Activated CD4-positive, alpha-beta T cell treated with anti-CD3 and anti-CD28 coated beads for 24 hours (primary cell): ENCODE results near the gene PAQR7.

Experiments
- DNase-seq, 2 donors: peaks; one replicate each; pipeline ENCODE4 v3.0.0-alpha.2; 2020; ENCODE audit warnings: low read depth in 2 of 2

PAQR7 gene, protein sequence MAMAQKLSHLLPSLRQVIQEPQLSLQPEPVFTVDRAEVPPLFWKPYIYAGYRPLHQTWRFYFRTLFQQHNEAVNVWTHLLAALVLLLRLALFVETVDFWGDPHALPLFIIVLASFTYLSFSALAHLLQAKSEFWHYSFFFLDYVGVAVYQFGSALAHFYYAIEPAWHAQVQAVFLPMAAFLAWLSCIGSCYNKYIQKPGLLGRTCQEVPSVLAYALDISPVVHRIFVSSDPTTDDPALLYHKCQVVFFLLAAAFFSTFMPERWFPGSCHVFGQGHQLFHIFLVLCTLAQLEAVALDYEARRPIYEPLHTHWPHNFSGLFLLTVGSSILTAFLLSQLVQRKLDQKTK

DNA sequence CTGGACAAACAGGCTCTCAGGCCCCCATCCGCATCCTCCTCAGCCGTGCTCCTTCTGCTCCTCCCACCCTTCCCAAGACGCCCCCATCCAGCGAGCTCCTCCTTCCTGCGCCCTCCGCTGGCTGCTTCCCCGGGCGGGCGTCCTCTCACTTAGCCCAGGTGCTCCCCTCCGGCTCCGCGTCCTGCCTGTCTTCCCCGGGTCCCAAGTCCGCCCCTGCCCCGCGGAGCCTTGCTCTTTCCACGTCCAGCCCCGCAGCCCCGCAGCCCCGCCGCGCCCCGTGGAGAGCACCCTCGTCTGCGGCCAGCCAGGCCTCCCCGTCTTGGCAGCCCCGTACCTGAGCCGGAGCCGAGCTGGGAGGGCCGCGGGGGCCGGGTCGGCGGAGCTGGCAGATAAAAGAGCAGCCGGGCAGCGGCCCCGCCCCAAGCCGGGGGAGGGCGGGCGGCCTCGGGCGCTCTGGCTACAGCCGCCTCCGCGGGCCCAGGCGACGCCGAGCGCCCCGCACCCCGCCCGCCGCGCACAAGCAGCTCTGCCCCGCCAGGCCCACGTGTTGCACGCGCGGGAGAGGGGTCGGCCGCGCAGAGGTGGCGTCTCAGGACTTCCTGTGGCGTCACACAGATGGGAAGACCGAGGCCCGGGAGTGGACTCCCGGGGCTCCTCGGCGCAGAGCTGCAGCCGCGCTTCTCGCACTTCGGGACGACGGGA, at the start of gene PAQR7:
PAQR7 (minus strand) TSS at position 555 of the 702 bp plus-strand sequence. CDS start 11,869 bp downstream, outside the sequence.
- DNase-seq, result peak; percentile 27 to 50

DNA sequence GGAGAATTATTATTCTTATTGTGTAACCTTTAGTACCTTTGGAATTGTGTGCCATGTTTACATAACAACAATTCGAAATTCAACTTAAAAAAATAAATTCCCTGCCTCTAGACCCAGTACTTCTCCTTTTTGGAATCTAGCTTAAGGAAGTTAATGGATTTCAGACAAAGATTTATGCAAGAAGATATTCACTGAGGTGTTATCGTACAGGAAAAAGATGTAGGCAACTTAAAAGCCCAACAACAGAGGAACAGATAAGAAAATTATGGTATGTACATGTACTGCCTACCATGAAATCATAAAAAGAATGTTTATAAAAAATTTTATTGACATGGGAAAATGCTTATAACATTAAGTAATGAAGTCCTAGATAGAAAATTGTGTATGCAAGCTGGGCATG, 48.9 kb upstream of the PAQR7 start:
- DNase-seq, result no peak

DNA sequence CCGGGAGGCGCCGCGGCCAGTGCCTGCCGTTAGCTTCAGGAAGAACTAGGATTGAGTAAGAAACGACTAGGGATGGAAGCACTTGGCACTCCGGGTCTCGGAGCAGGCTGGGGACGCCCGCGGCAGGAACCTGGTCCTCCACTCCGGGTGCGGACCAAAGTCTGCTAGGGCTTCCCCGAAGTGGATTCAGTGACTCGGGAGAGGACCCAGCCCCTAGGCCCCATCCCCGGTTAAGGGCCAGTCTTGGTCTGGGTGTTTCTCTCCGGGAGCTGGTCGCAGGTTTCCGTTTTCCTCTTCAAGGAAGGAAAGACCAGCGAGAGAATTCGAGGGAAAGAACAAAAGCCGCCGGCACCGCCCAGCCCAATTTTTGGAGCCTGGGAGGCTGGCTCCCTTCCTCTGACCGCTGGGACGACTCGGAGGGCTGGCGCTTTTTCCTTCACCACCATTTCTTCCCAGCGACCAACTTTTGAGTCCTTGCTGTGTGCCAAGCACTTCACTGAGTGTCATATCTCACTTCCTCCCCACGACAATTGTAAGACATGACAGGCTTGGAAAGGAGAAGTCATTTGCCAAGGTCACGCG, 47.6 kb upstream of the PAQR7 start:
- DNase-seq, result peak in 1 of 2 donors; percentile 12

DNA sequence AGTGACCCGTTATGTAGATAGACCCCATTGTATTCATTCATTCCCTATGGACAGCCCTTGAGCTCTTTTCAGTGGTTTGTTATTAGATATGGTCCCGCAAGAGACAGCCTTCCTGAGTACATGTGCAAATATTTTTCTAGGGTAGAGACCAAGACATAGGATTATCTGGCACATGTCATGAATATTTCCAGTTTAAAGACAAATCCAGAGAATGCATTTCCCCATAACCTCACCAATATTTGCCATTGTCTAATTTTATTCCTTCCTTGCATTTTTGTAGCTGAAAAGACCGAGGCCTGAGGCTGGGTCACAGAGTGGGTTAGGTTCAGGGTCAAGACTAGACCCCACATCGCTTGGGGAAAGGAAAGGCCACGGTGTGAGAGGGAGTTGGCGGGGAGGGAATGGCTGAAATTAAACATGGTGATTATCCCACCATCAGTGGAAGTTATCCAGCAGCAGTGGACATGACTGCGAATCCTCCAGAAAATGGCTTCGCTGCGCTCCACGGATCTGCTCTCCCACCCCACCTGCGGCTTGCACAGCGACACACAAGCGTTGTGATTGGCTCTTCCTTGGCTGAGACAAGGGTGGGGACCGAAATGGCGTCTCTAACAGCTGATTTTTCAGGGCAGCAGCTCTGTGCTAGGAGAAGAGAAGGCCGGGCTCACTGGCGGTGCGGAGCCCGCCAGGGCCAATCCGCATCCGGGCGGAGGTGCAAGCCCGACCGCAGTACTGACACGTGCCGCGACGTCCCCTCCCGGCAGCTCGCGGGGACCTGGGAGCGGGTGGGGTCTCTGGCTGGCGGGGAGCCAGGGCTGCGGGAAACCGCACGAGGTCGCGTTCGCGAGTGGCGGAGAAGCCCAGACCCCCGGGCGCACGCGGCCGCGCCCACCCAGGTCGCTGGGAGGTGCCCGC, 46.8 kb upstream of the PAQR7 start:
- DNase-seq, result peak; percentile 5 to 30

DNA sequence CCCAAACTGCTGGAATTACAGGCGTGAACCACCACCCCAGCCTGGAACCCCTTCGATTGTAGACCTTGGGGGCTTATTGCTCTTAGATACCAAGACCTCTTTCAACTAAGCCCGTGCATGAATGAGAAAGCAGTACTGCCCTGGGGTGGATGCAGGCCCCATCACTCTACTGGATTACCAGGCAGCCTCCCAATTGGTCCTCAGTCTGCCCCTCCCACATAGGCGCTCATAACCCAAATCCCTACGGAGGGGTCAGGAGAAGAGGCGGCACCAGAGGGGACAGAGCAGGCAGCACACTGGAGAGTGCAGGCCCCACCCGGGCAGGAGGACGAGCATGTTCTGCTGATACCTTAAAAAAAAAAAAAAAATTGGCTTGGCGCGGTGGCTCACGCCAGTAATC, 43.1 kb upstream of the PAQR7 start:
- no peak for DNase-seq

DNA sequence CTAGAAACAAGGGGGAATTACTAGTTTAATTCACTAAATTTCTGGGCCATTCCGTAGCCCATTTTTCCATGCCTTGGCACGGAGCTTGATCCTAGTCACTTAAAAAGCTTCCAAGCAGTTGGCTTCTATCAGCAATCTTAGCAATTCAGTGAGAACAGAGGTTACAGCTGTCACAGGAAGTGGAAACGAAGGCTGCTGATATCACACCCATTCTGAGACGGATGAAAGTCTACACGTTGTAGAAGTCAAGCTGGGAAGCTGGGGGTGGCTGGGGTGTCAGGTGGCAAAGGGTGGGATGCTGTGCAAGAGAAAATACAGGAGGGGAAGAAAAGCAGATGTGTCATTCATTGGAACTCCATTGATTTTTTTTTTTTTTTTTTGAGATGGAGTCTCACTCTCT, 42.5 kb upstream of the PAQR7 start:
- no peak for DNase-seq

DNA sequence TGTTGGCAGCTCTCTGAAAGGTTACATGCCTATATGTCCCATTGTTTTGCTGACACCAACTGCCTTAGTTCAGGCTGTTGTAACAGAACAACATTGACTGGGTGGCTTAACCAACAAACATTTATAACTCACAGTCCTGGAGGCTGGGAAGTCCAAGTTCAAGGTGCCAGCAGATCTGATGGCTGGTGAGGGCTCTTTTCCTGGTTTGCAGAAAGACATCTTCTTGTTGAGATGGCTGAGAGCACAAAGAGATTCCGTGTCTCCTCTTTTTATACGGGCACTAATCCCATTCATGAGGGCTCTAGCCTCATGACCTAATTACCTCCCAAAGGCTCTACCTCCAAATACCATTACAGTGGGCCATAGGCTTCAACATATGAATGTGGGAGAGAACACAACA, 41.0 kb upstream of the PAQR7 start:
- DNase-seq, result no peak

DNA sequence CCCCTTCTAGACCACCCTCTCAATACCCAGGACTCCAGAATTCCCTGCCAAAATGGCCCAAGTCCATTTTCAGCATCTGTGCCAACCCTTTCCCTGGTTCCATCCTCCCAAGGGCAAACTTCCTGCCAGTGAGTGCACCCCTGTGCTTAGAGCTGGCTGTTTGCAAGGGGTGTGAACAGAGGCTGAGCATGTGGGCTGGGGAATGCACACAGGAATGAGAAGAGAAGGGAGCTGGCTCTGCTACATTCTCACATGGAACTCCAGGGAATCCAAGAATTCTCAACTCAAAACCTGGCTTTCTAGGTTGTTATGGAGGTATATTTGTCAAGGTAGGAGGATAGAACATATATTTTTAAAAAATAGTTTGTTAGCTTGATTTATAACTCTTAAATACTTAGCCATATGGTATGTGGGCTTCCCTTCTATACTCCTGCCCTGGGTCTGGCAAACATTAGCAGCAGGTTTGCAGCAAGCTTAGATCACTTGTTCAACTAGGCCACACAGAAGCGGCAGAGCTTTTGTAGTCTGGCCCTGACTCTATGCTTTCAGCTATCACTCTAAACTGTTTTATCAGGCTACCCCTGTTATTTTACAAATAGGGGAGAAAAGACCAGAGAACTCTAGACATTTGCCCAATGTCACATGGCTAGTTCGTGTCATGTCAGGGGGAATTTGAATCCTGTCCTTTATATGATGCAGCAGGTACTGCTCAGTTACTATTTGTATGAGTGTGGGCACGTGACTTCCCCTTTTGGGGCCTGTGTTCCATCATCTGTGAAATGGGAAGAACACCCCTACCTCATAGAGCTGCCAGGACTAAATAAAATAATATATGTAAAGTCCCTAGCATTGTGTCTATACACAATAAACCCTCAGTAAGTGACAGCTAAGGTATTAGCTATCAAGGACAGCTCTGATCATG, 38.8 kb upstream of the PAQR7 start:
- no peak for DNase-seq

DNA sequence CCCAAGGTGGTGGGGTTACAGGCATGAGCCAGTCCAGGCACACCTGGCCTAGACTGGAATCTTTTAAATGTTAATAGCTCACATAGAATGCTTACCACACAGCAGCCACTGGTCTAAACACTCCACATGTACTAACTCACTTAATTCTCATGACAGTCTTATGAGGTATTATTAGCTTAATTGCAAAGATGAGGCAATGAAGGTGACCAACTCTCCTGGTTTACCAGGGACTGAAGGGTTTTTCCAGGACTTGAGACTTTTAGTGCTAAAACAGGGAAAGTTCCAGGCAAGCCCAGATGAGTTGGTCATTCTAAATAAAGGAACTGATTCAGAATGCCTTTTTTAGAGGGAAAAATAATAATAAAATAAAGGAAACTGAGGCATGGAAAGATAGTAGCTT, 37.7 kb upstream of the PAQR7 start:
- no peak for DNase-seq

DNA sequence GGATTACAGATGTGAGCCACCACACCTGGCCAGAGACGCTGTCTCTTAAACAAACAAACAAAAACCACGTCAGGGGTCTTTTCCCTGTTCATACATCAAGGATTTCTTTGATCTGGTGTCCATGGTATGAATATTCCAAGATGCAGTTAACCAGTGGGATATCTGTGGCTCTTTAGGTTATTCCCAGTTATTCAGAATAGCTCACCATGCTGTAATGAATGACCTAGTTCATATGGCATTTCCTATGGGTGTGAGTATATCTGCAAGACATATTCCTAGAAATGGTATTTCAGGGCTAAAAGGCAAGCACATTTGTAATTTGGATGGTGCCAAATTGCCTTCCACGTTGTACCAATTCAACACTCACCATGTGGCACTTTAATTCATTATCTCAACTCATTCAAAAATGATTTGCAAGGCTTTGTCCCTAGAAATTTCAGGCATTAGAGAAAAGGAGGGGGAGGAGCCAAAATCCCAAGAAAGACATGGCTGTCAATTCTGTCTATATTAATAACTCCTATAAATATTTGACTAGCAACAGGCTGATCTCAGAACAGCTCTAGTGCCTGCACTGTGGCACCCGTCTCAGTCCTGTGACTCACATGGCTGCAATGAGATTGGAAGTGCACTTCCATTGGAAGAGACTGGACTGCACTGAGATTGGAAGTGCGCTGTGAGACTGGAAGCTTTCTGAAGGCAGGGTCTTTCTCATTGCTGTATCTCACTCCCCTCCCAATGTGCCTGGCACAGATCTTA, 36.7 kb upstream of the PAQR7 start:
- no peak for DNase-seq

DNA sequence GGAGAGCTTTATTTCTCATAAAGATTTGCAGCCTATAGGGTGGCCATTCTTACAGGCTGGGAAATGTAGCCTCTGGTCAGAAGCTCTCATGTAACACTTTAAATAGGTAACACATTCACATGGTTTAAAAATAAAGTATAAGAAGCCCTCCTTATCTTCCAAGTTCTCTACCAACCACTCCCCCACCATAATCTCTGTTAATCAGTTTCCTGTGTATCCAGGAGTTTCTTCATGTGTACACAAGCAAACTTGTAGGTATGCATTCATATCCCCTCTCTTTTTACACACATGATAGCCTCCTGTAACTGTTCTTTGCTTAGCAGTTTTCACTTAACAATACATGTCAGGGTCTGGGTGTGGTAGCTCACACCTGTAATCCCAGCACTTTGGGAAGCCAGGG, 35.7 kb upstream of the PAQR7 start:
- DNase-seq, result no peak

DNA sequence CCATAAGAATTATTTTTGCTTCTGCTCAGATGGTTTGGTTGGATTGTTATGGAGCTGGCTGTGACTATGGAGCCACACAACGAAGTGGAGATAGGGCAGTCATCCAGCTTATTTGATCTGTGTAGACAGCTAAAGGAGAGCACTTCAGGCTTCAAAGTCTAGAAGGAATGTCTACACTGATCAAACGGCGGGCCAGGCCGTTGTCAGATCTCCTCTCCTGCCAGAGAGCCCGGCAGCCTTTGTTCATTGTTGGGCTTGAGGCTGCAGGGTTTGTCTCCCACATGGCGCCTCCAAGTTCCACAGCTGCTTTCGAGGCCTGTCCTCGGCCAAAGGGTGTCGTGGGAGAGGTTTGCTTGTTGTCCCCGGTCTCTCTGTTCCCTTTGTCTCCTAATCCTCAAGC, 33.5 kb upstream of the PAQR7 start:
- DNase-seq, result no peak

DNA sequence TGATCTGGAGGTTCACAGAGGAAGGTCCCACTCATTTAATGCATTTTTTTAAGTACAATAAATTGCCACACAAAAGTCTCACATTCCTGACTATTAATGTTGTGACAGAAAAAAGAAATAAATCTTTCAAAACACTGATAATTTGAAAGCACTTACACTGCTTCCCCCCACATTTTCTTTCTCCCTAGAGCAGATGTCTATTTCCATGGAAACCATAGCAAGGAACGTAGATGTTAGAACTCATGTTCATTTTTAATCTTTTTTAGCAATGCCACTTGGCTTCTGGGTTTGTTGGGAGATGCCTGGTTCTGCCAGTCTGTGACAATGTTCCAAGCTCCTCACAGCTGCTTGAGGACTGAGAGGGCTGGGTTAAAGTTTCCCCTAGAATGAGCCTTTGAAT, 32.7 kb upstream of the PAQR7 start:
- no peak for DNase-seq

DNA sequence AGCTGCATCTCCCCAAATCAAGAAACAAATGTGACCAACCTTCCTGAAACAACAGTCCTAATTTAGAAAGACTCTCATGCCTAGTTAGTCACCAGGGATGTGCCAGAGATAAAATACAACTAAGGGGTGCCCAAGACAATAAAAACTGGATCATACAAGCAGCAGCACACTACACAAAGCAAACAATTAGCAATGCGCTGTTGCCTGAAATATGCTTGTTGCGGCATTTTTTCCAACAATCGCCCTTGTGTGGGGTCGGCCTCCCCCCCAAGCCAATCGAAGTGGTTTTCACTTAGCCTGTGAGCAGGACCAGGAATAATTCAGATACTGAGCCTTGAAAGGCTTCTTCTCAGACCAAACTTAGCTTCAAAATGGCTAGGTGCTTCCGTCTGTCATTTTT, 32.1 kb upstream of the PAQR7 start:
- DNase-seq, result no peak

DNA sequence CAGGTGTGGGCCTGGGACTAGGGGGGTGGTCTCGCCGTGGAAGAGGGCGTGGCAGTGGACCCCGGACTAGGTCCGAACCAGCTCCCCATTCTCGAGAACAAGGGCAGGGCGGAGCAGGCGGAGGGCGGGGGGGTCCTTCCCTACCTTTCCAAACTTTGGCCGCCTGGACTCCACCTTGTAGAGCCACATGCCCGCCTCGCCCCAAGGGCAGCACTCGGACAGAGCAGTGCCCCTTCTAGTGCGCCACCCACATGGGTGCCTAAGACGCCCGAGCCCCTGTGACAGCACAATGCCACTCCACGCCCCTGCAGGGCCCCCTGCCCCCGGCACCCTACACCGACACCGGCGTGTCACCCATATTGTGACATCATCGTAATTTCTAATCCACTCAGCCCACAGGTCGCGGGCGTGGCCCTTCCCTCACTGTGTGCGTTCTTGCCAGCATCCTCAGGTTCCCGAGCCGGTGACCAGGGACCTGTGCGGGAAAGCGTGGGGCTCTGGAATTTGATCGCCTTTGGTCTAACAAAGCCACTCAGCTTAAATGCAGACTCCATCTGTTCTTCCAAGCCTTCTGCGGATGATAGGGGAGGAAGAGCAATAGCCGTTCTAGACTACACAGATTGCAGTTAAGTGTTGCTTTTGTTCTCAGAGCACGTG, 31.3 kb upstream of the PAQR7 start:
- DNase-seq, result no peak

DNA sequence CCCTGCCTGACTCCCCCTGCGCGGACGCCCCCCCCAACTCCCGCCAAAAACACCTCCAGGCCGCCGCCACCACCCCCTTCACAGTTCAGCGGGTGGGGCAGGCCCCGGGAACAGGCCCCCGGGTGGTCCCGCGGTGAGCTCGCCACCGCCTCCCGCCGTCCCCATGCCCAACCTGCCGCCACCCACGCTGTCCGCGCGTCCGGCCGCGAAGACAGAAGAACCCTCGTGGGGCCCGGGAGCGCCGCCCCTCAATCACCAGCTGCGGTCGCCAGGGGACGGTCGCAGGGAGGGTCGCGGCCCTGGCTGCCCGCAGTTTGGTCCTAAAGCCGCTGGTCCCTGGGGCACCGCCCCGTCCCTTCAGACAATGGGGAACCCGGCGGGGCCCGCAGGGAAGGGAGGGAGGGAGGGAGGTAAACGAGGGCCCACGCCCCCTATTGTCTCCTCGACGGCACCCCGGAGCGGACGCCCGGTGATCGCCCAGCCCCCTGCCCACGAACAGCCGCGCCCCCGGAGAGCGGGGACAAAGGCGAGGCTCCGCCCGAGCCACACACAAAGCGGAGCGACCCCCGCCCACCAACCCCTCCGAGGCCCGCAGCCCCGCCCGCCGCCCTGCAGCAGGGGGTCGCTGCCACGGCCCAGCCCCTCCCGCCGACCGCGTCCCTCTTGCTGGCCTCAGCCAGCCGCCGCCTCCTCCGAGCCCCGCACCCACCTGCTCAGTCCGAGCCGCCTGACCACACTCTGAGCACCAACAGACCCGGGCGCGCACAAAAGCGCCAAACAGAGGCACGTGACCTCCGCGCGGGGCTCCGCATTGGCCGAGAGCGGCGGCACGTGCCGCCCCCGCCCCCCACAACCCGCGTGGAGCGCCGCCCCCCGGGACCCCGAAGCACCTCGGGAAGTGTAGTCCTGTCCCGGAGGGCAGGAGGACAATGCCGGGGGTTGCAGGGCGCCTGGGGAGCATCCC, 30.5 kb upstream of the PAQR7 start, which contains the start of gene STMN1:
STMN1 (minus strand) TSS at position 740 of the 964 bp plus-strand sequence. CDS start 1,743 bp downstream, outside the sequence.
- peak; percentile 85 to 91 for DNase-seq

DNA sequence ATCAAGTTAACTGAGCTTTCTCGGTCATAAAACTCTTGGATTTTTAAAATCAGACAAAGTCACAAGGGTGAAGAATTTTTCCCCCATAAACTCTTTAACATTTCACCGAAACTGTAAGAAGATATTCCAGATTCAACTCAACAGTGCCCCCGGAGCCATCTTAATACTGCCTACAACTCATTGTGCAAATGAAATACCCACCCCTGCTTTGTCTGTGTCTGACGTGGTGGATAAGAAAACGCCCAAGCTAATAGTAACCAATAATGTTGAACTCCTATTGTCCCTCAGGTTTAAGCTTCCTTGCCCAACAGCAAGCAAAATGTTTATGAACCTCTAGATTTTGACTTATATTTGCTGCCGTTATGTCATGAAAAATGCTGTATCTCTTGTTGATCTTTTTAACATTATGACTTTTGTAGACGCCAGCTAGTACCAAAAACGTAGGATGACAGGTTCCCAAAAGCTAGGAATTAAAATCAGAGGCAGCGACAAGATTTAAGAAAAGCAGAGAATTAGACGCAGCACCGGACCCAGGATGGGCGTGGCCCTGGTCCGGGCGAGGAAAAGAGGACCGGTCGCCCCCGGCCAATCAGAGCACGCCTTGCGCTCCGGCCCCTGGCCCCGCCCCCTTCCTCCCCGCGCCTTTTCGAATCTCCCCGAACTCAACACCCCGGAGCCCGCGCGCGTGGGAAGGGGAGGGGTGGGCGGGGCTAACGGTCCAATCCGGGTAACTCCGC, 29.6 kb upstream of the PAQR7 start:
- DNase-seq, result peak; percentile 90 to 99

DNA sequence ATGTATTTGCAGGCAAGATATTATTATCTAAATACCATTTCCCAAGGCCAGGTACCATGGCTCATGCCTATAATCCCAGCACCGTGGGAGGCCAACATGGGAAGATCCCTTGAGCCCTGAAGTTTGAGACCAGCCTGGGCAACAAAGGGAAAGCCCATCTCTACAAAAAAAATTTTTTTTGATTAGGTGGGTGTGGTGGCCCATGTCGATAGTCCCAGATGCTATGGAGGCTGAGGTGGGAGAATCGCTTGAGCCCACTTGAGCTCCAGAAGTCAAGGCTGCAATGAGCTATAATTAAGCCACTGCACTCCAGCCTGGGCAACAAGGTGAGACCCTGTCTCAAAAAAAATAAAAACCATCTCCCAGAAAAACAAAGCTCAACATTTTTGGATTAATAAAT, 28.5 kb upstream of the PAQR7 start:
- no peak for DNase-seq
